Measurements from ENCODE around the gene PTPRZ1. TPM values are rescaled to one million over a fixed set of nuclear protein-coding genes. Genes with fewer than 3 reads are reported as not detected.

The PTPRZ1 gene
- polyA plus RNA-seq, 1 of the 3 experiments (the other 2 are of a cell fraction) = not detected

DNA sequence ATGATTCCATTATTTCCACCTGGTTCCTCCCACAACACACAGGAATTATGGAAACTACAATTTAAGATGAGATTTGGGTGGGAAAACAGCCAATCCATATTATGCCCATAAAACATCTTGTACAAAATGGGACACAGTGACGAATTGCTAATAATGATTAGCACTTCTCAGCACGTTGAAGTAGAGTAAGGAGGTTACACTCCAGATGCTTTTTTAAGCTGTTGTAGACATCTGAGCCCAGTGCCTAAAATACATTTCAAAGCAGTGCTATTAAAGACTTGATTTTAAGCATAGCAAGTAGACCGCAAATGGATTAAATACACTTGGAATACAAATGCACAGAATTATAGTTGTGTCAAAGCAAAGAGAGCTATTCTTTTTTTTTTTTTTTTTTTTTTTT lies 165.2 kb downstream of the PTPRZ1 start:
- H3K27me3 ChIP-seq (ENCODE audit: insufficient read depth) = peaks cover 5% of the 10 kb centered on the region
- no peaks in the 10 kb centered on the region for H3K9me2 ChIP-seq
- TF ChIP-seq RXRA (IDR thresholded peaks at IDR 0.05; ENCODE audit: borderline replicate concordance, low read depth) (no peak), TAF1 (IDR thresholded peaks at IDR 0.05; ENCODE audit: borderline replicate concordance, low read depth, low read length) (no peak), NRF1 (IDR thresholded peaks at IDR 0.05; ENCODE audit: low read depth, low read length) (no peak), SIN3A (IDR thresholded peaks at IDR 0.05; ENCODE audit: borderline replicate concordance, low read depth, low read length) (no peak), RFX5 (IDR thresholded peaks at IDR 0.05; ENCODE audit: low read length) (no peak), NFIC (IDR thresholded peaks at IDR 0.05; ENCODE audit: borderline replicate concordance) (no peak)
- TF ChIP-seq, protein P1, sequence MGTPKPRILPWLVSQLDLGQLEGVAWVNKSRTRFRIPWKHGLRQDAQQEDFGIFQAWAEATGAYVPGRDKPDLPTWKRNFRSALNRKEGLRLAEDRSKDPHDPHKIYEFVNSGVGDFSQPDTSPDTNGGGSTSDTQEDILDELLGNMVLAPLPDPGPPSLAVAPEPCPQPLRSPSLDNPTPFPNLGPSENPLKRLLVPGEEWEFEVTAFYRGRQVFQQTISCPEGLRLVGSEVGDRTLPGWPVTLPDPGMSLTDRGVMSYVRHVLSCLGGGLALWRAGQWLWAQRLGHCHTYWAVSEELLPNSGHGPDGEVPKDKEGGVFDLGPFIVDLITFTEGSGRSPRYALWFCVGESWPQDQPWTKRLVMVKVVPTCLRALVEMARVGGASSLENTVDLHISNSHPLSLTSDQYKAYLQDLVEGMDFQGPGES (IDR thresholded peaks at IDR 0.05; ENCODE audit: low read depth, low read length) = no peak
- TF ChIP-seq, protein P2, sequence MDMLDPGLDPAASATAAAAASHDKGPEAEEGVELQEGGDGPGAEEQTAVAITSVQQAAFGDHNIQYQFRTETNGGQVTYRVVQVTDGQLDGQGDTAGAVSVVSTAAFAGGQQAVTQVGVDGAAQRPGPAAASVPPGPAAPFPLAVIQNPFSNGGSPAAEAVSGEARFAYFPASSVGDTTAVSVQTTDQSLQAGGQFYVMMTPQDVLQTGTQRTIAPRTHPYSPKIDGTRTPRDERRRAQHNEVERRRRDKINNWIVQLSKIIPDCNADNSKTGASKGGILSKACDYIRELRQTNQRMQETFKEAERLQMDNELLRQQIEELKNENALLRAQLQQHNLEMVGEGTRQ (IDR thresholded peaks at IDR 0.05; ENCODE audit: borderline replicate concordance, low read depth, low read length) = no peak
- H3K4me1 ChIP-seq (ENCODE audit: control insufficient read depth in 1 of 2, insufficient read depth in 2 of 2, low read depth in 1 of 2, low read length in 1 of 2) = no peaks in the 10 kb centered on the region
- H3K27ac ChIP-seq (ENCODE audit: low read depth in 2 of 2, low read length in 1 of 2) = no peak overlapping the region
- ChIA-PET POLR2A (no interaction called here), CTCF (interaction anchor here (0.6 to 3.4 kb wide), 3 partner anchors 32 to 96 kb away, joined by 3 to 9 read pairs (median 4); no protein-coding TSS in a partner anchor)
- H3K4me3 ChIP-seq (ENCODE audit: low read depth in 2 of 2, low read length in 1 of 2) = no peak overlapping the region
- DNase-seq = no peak
- no peaks in the 10 kb centered on the region for H3F3A ChIP-seq (replicated peaks; ENCODE audit: insufficient read depth)
- no peaks in the 10 kb centered on the region for H3K36me3 ChIP-seq (replicated peaks in 1 of 2; ENCODE audit: control insufficient read depth in 1 of 2, insufficient read depth in 2 of 2, low read length in 1 of 2)
- WGBS (ENCODE audit: low lambda C conversion rate) = 14% methylated on average over 3 of the region's 3 CpGs
- no peaks in the 10 kb centered on the region for H3K79me2 ChIP-seq (ENCODE audit: insufficient read depth)
- H3K4me2 ChIP-seq = no peak overlapping the region
- no peak overlapping the region for H3K9ac ChIP-seq
- H4K20me1 ChIP-seq (ENCODE audit: insufficient read depth) = no peaks in the 10 kb centered on the region
- no peak overlapping the region for H2AFZ ChIP-seq (ENCODE audit: low read depth)
- no peaks in the 10 kb centered on the region for H3K9me3 ChIP-seq

DNA sequence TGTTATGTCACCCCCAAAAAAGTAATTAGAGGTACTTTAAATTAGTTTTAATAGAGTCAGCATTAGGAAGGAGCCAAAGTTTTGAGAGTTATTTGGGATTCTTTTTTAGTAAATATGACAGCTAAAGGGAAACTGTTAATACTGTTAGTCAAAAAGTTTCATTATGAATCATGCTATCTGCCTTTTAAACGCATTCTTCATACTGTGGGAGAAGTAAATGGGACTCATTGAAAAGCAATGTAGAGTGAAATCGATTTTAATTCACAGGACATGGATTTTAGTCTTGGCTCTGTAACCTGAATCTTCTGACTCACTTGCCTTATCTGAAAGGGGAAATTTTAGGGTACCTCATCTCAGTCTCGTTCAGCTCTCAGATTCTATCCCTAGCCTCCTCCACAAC lies 165.9 kb downstream of the PTPRZ1 start:
- Histone ChIP-seq H3K4me2 (no peak overlapping the region), H3K36me3 (replicated peaks in 1 of 2; ENCODE audit: control insufficient read depth in 1 of 2, insufficient read depth in 2 of 2, low read length in 1 of 2) (no peaks in the 10 kb centered on the region), H3K9me3 (no peaks in the 10 kb centered on the region), H3K79me2 (ENCODE audit: insufficient read depth) (no peaks in the 10 kb centered on the region), H3K4me3 (ENCODE audit: low read depth in 2 of 2, low read length in 1 of 2) (no peak overlapping the region), H3K9me2 (no peaks in the 10 kb centered on the region), H3K4me1 (ENCODE audit: control insufficient read depth in 1 of 2, insufficient read depth in 2 of 2, low read depth in 1 of 2, low read length in 1 of 2) (no peaks in the 10 kb centered on the region), H4K20me1 (ENCODE audit: insufficient read depth) (no peaks in the 10 kb centered on the region), H3K27ac (ENCODE audit: low read depth in 2 of 2, low read length in 1 of 2) (no peak overlapping the region), H3K27me3 (ENCODE audit: insufficient read depth) (peaks cover 5% of the 10 kb centered on the region), H3K9ac (no peak overlapping the region), H3F3A (replicated peaks; ENCODE audit: insufficient read depth) (no peaks in the 10 kb centered on the region), H2AFZ (ENCODE audit: low read depth) (no peak overlapping the region)
- WGBS (ENCODE audit: low lambda C conversion rate) = 4% methylated on average over 3 of the region's 3 CpGs
- POLR2A ChIA-PET = no interaction called here
- CTCF ChIA-PET = interaction anchor here (0.6 to 3.4 kb wide), 2 partner anchors 54 to 97 kb away, joined by 3 to 9 read pairs; no protein-coding TSS in a partner anchor
- no peak for DNase-seq
- no peak for TF ChIP-seq GABPA (IDR thresholded peaks at IDR 0.05; ENCODE audit: low read depth)
- TF ChIP-seq TEAD4 (IDR thresholded peaks at IDR 0.05; ENCODE audit: borderline replicate concordance, insufficient read depth) = no peak
- TF ChIP-seq, protein P2 (IDR thresholded peaks at IDR 0.05; ENCODE audit: borderline replicate concordance, low read depth, low read length) = no peak
- no peak for TF ChIP-seq YY1 (IDR thresholded peaks at IDR 0.05; ENCODE audit: low read depth)
